ENCODE data around the gene FAM3D.

FAM3D gene

DNA sequence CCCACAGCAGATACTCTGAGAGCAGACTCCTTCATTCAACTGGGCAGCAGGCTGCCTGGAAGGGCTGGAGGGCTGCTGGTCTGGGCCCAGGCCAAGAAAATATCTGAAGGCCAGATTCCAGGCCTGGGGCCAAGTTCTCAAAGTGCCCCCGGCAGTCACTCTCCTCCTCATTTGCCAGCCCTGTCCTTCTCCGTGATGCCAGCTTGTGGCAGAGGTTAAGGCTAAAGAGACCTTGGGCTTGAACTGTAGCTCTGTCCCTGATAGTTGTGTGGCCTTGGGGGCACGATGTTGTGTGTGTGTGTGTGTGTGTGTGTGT, 39.0 kb downstream of the FAM3D start:
- no peak for DNase-seq (ENCODE audit: low read depth in 2 of 2)

DNA sequence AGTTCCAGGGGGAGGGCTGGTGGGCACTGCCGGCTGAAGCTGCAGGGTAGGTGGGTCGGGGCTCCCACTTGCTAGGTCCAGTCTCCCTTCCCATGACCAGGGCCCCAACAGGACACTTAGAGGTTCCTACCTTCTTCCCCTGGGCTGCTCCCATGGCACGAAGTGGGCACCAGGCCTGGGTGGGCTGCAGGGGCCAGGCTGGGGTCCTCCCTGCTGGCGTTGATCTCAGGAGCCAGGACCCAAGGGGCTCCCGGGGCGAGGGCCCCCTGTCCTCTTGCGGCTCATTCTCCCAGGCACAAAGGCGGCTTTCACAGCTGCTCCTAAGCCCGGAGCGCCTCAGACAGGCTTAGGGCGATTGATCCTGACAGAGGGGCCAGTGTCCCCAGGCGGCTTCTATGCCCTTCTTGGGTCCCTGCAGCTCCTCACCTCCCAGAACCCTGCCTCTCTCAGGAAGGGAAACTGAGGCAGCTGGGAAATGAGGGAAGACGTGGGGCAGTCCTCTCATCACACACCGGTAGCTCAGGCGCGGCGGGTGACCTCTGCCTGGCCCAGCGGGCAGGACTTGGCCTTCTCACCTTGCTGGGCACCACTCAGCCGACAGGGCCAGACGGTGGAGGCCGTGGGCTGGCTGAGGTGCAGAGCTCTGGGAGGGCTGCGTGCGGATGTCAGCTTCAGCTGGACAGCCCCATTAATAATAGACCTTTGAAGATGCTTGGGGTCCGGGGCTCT, 39.6 kb downstream of the FAM3D start:
- no peak for DNase-seq (ENCODE audit: low read depth in 2 of 2)

- DNase-seq (ENCODE audit: low read depth in 2 of 2), result no peak
Observed at GRCh38 chr3:58625196-58625824, 41.3 kb downstream of the FAM3D start.

- DNase-seq (ENCODE audit: low read depth in 2 of 2), result no peak
Observed at GRCh38 chr3:58624550-58624949, 42.0 kb downstream of the FAM3D start.

DNA sequence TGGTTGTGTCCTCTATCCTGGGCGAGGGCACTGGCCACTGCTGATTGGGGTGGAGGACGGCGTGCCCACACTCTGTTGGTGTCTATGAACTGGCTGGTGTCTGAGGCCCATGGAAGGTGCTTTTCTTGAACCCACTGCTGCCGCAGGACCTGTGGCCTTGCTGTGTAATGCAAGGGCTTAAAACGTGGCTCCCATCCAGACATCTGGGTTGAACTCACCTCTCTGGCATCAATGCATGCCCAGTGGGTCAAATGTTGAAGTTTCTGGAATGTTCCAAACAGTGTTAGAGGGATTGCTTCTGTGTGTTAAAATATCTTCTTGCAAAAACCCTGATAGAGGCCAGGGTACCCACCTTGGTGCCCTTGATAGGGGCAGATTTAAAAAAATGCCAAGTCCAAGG, 42.6 kb downstream of the FAM3D start:
- no peak for DNase-seq (ENCODE audit: low read depth in 2 of 2)

- DNase-seq (ENCODE audit: low read depth in 2 of 2), result no peak
Observed at GRCh38 chr3:58623478-58623877, 43.1 kb downstream of the FAM3D start.

- no peak for DNase-seq (ENCODE audit: low read depth in 2 of 2)
Observed at GRCh38 chr3:58622892-58623291, 43.7 kb downstream of the FAM3D start.

- DNase-seq (ENCODE audit: low read depth in 2 of 2), result no peak
Observed at GRCh38 chr3:58622436-58622835, 44.1 kb downstream of the FAM3D start.

GRCh38 chr3:58621086-58621830, 45.3 kb downstream of the FAM3D start:
- no peak for DNase-seq (ENCODE audit: low read depth in 2 of 2)

DNA sequence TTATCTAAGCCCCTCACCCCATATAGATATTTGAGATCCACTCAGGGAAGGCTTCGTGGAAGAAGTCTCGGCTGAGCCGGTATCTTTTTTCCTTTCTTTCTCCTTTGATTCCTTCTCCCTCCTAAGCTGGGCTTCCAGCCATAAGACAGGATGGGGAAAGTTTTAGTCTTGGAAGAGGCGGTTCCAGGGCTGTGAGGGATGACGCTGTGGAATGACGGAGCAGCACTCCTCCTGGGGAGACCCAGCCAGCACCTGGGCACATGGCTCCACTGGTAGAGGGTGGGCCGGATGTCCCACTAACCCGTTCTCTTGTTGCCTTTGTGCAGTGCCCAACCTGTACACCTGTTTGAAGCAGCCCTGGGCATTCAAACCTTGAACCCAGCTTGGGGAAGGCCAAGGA, 46.2 kb downstream of the FAM3D start:
- no peak for DNase-seq (ENCODE audit: low read depth in 2 of 2)

- DNase-seq (ENCODE audit: low read depth in 2 of 2), result no peak
Observed at GRCh38 chr3:58617338-58617761, 49.2 kb downstream of the FAM3D start.

- DNase-seq (ENCODE audit: low read depth in 2 of 2), result no peak
Observed at GRCh38 chr3:58613236-58614132, 53.1 kb downstream of the FAM3D start.

DNA sequence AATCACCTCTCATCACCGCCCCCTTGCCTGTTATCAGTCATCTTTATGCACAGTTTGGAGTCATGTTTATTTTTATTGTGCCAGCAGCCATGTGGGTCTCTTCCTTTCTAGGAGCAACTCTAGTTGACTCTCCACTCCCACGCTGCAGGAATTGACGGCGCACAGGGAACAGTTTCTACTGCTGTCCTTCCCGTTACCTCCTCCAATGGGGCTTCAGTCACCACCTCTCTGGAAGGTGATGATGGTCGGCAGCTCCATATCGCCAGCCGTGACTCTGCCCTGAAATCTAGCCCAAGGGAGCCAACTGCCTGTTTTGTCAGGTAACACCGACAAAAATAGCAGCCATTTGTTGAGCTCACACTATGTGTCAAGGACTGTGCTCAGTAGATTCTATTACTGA, 53.7 kb downstream of the FAM3D start:
- no peak for DNase-seq (ENCODE audit: low read depth in 2 of 2)

- no peak for DNase-seq (ENCODE audit: low read depth in 2 of 2)
Observed at GRCh38 chr3:58609990-58610389, 56.6 kb downstream of the FAM3D start.

GRCh38 chr3:58608648-58609047, 57.9 kb downstream of the FAM3D start:
- DNase-seq (ENCODE audit: low read depth in 2 of 2), result no peak

DNA sequence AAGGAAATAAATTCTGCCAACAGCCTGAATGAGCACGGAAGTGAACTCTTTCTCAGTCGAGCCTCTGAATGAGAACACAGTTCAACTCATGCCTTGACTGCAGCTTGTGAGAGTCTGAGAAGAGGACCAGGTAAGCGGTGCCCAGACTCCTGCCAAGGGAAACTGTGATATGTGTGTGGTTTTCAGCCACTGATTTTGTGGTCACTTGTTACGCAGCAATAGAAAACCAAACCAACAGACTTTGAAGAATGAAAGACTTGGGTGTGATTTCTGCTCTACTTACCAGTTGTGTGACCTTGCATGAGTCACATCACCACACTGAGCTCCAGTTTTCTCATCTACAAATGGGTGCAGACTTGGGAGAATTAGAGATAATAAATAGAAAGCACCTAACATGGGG, 58.8 kb downstream of the FAM3D start:
- DNase-seq (ENCODE audit: low read depth in 2 of 2), result no peak

DNA sequence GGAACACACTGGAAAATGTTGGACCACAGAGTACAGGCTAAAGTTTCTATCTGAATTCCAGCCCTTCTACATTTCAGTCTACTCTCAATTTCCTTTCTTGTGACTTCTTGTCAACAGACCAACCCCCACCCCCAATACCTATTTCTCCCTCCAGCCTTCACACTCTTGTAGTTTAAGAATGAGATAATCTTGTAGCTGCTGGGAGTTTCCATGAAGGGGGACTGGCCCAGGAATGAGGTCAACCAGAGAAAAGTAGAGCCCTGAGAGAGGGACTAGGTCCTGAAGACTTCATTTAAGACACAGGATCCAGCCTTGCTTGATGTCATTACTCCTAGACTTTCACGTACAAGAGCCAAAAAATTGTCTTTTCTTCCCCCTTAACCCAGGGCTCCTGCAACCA, 59.9 kb downstream of the FAM3D start:
- DNase-seq (ENCODE audit: low read depth in 2 of 2), result no peak

DNA sequence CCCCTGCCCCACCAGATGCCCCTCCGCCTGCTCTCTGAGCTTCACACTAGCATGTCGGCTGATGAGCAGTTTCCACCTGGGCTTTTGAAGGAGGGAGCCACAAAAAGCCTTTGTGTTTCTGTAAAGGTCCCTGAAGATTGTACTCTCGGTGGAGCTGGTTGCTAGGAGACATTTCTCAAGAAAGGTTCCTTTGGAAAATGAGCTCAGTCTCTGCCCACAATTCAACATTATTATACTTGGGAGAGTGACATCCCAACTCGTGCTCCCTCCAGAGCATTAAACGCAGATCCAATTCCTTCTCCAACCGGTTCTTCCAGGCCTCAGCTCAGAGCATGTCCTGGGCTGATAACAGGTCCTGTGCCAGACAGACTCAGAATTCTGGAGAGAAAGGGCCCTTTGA, 62.5 kb downstream of the FAM3D start:
- no peak for DNase-seq (ENCODE audit: low read depth in 2 of 2)

- DNase-seq (ENCODE audit: low read depth in 2 of 2), result no peak
Observed at GRCh38 chr3:58603606-58604005, 63.0 kb downstream of the FAM3D start.

DNA sequence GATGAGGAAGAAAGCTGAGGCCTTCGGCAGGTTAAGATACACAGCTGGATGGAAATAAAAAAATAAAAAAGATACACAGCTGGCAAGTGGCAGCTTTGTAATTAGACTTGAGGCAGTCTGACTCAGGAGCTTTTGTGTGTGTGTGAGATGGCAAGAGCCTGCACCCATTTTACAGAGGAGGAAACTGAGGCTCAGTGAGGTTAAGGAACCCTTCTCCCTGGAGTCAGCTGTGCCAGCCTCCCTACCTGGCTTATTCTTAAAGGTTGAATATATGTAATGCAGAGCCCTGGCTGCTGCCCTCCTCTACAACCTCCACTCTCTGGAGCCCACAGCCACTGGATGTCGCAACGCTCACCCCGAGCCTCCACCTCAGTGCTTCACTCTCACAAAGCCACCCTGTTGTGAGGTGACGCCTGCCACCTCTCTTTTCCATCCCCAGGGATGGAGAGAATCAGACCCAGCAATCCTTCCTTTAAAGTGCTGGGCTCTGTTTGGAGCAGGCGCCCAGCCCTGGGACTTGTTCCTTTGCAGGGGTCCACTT, 68.7 kb downstream of the FAM3D start:
- DNase-seq (ENCODE audit: low read depth in 2 of 2), result no peak

GRCh38 chr3:58596834-58597518, 69.6 kb downstream of the FAM3D start:
- no peak for DNase-seq (ENCODE audit: low read depth in 2 of 2)
